GM12878 (cell line): ENCODE results near the gene CRYGS. TPM values are rescaled to one million over a fixed set of nuclear protein-coding genes. Genes with fewer than 3 reads are reported as not detected.

ENCODE experiments used
- BCL3 ChIP-seq: IDR thresholded peaks from 2 replicates; pipeline ENCODE4 v1.6.1; 2011; ENCODE audit warnings: borderline replicate concordance, low read depth, mild to moderate bottlenecking, moderate library complexity, low read length; ENCODE audit not compliant: insufficient read depth, poor library complexity, severe bottlenecking
- BHLHE40 ChIP-seq, 2 experiments: fragments of 450-650 bp in 1 of 2; IDR thresholded peaks; 2 replicates each; pipeline ENCODE4 v1.6.1; 2011 to 2017; ENCODE audit warnings: low read depth in 2 of 2, borderline replicate concordance in 1 of 2, improper control_type of control experiment in 1 of 2, low read length in 1 of 2, mild to moderate bottlenecking in 1 of 2
- BRCA1 ChIP-seq: IDR thresholded peaks from 2 replicates; pipeline ENCODE4 v1.6.1; 2011; ENCODE audit warnings: low read depth, low read length, improper control_type of control experiment
- CREM ChIP-seq: IDR thresholded peaks from 2 replicates; pipeline ENCODE4 v1.6.1; 2014; ENCODE audit warnings: antibody characterized with exemption, low read depth
- CTCF ChIP-seq, 3 experiments: IDR thresholded peaks in 2 of 3; conservative IDR thresholded peaks in 1 of 3; 2 replicates each; pipeline ENCODE4 v1.5.1; 2011; ENCODE audit warnings: low read depth in 3 of 3, low read length in 3 of 3, mild to moderate bottlenecking in 3 of 3, control low read depth in 2 of 3, moderate library complexity in 2 of 3, inconsistent platforms in 1 of 3, mixed read lengths in 1 of 3; ENCODE audit not compliant: control insufficient read depth in 2 of 3, insufficient read depth in 1 of 3; ENCODE audit errors: extremely low read depth in 1 of 3
- EGR1 ChIP-seq, 2 experiments: IDR thresholded peaks; 1 replicate in 1 of 2; 2 replicates in 1 of 2; pipeline ENCODE4 v1.6.1; 2011 to 2012; ENCODE audit warnings: low read depth in 2 of 2, low read length in 2 of 2, borderline replicate concordance in 1 of 2, mild to moderate bottlenecking in 1 of 2, moderate library complexity in 1 of 2
- ETV6 ChIP-seq, 2 experiments: fragments of 450-650 bp in 1 of 2; IDR thresholded peaks in 1 of 2; conservative IDR thresholded peaks in 1 of 2; 2 replicates each; pipeline ENCODE4 v1.6.1; 2014; ENCODE audit warnings: antibody characterized with exemption in 1 of 2, borderline replicate concordance in 1 of 2, low read depth in 1 of 2, mild to moderate bottlenecking in 1 of 2, moderate library complexity in 1 of 2
- EZH2 ChIP-seq: IDR thresholded peaks from 2 replicates; pipeline ENCODE4 v1.6.1; 2012; ENCODE audit warnings: low read depth, mild to moderate bottlenecking, control low read depth, inconsistent platforms, low read length, borderline replicate concordance; ENCODE audit not compliant: control insufficient read depth
- GATAD2B ChIP-seq: fragments of 450-650 bp; conservative IDR thresholded peaks from 2 replicates; pipeline ENCODE4 v1.6.1; 2017; ENCODE audit warnings: low read depth, mild to moderate bottlenecking, moderate library complexity
- IKZF2 ChIP-seq, 2 experiments: fragments of 450-650 bp; IDR thresholded peaks; 2 replicates each; pipeline ENCODE4 v1.6.1; 2017; ENCODE audit warnings: mild to moderate bottlenecking in 2 of 2, moderate library complexity in 2 of 2
- KLF5 ChIP-seq: fragments of 450-650 bp; IDR thresholded peaks from 2 replicates; pipeline ENCODE4 v1.6.1; 2014; ENCODE audit warnings: mild to moderate bottlenecking; ENCODE audit not compliant: partially characterized antibody
- MAX ChIP-seq: IDR thresholded peaks from 2 replicates; pipeline ENCODE4 v1.6.1; 2012; ENCODE audit warnings: low read depth, low read length, improper control_type of control experiment
- MYC ChIP-seq: IDR thresholded peaks from 2 replicates; pipeline ENCODE4 v1.6.1; 2011; ENCODE audit warnings: mild to moderate bottlenecking, low read length, moderate library complexity, inconsistent platforms; ENCODE audit not compliant: insufficient read depth, insufficient replicate concordance, insufficient read length, severe bottlenecking
- PAX8 ChIP-seq: fragments of 450-650 bp; IDR thresholded peaks from 2 replicates; pipeline ENCODE4 v1.6.1; 2017; ENCODE audit warnings: mild to moderate bottlenecking, moderate library complexity
- PKNOX1 ChIP-seq: fragments of 450-650 bp; IDR thresholded peaks from 2 replicates; pipeline ENCODE4 v1.6.1; 2016; ENCODE audit warnings: mild to moderate bottlenecking
- PML ChIP-seq: IDR thresholded peaks from 2 replicates; pipeline ENCODE4 v1.6.1; 2012; ENCODE audit warnings: low read length, inconsistent platforms
- SMC3 ChIP-seq: IDR thresholded peaks from 2 replicates; pipeline ENCODE4 v1.6.1; 2011; ENCODE audit warnings: low read length, improper control_type of control experiment, borderline replicate concordance
- SRF ChIP-seq, 2 experiments: IDR thresholded peaks; 2 replicates each; pipeline ENCODE4 v1.6.1; 2011; ENCODE audit warnings: low read depth in 2 of 2, low read length in 2 of 2, mild to moderate bottlenecking in 1 of 2, moderate library complexity in 1 of 2
- TCF7 ChIP-seq: IDR thresholded peaks from 2 replicates; pipeline ENCODE4 v1.6.1; 2014; ENCODE audit warnings: antibody characterized with exemption, borderline replicate concordance
- ZBTB11 ChIP-seq: fragments of 450-650 bp; formaldehyde crosslinking; IDR thresholded peaks from 2 replicates; pipeline ENCODE4 v1.5.0; 2022; ENCODE audit warnings: mild to moderate bottlenecking, missing genetic modification characterization
- ZZZ3 ChIP-seq: IDR thresholded peaks from 2 replicates; pipeline ENCODE4 v1.6.1; 2011; ENCODE audit warnings: low read depth; ENCODE audit not compliant: control insufficient read depth, insufficient read length
- polyA plus RNA-seq, 11 experiments: library from polyadenylated mRNA; depleted of rRNA in 4 of 11; unstranded in 6 of 11; stranded (reverse) in 5 of 11; fragments of >200 nt; fragmentation: Nextera tagmentation in 4 of 11; fragmentation: Illumina TruSeq in 1 of 11; extraction: Ambion mirVana in 4 of 11; extraction: Trizol in 1 of 11; gene quantifications; 1 replicate in 1 of 11; 2 replicates in 10 of 11; pipeline versions ENCODE4 v1.2.1 to v1.2.3, GENCODE V29; 2011 to 2016; ENCODE audit warnings: inconsistent platforms in 2 of 11, missing spikeins in 2 of 11, low read depth in 1 of 11
- total RNA-seq, 4 experiments: library from RNA; depleted of rRNA in 3 of 4; stranded (reverse); fragments of >200 nt in 3 of 4; fragmentation: Illumina TruSeq in 1 of 4; extraction: Trizol in 1 of 4; gene quantifications; 2 replicates each; pipeline versions ENCODE4 v1.2.1 to v1.2.3, GENCODE V29; 2013 to 2021

The CRYGS gene
- total and polyA plus RNA-seq, 10 of the 15 experiments (the other 5 are each of a cell fraction or from before 2014, with no cell fraction given): 1.1 to 6.0 (median 2.5) TPM

GRCh38 chr3:186511245-186511644, 32.9 kb downstream of the CRYGS start (continued):
- TF ChIP-seq BCL3 (peak; percentile 93), ETV6 (conservative IDR thresholded peaks at IDR 0.05 in 1 of 2, IDR thresholded peaks at IDR 0.05 in 1 of 2; ENCODE audit: borderline replicate concordance in 1 of 2, low read depth in 1 of 2) (peak in 1 of 2 experiments; percentile 50; a peak in 1 of 4 replicates), IKZF2 (IDR thresholded peaks at IDR 0.05) (peak in 1 of 2 experiments; percentile 65; a peak in 2 of 4 replicates), BRCA1 (no peak), ZBTB11 (CRISPR knock-in tag) (no peak), TCF7 (peak; percentile 84), CREM (peak; percentile 81; the same call in 1 of the 2 replicates), SMC3 (no peak), CTCF (IDR thresholded peaks at IDR 0.05 in 2 of 3, conservative IDR thresholded peaks at IDR 0.05 in 1 of 3; ENCODE audit: control insufficient read depth in 2 of 3, extremely low read depth in 1 of 3, insufficient read depth in 1 of 3, low read depth in 3 of 3, low read length in 3 of 3) (no peak), MAX (no peak), EZH2 (no peak), PML (no peak), SRF (IDR thresholded peaks at IDR 0.05; ENCODE audit: low read depth in 2 of 2, low read length in 2 of 2) (0 out of 4 replicates have a peak, but pooled peaks of 1 of the 2 experiments have one; percentile 27), MYC (no peak), GATAD2B (peak; percentile 49; the same call in 1 of the 2 replicates), BHLHE40 (IDR thresholded peaks at IDR 0.05; ENCODE audit: borderline replicate concordance in 1 of 2, low read depth in 2 of 2, low read length in 1 of 2) (peak; percentile 69 to 85; a peak in 3 of 4 replicates), PAX8 (no peak), KLF5 (no peak), ZZZ3 (no peak), PKNOX1 (no peak), EGR1 (IDR thresholded peaks at IDR 0.05; ENCODE audit: borderline replicate concordance in 1 of 2, low read depth in 2 of 2, low read length in 2 of 2) (peak in 1 of 2 experiments; percentile 62; a peak in 1 of 3 replicates)
